ENCODE results near the gene AMBP.
"Not testable (repeated sequence)": the region's sequence is repeated elsewhere in the genome, so short reads cannot be mapped to it uniquely, and the experiment has no call there.

The AMBP gene

GRCh38 chr9:114086009-114086408 is 7.9 kb upstream of the AMBP start:
- Histone ChIP-seq H3K36me3 (ENCODE audit: insufficient read depth, low read length) (no peaks in the 10 kb centered on the region), H3K9me3 (ENCODE audit: low read length) (no peaks in the 10 kb centered on the region), H3K9ac (ENCODE audit: low read length) (no peak overlapping the region), H3K4me1 (ENCODE audit: insufficient read depth, low read length) (peaks cover 5% of the 10 kb centered on the region), H3K4me3 (ENCODE audit: low read depth in 1 of 2, low read length in 2 of 2) (no peak overlapping the region), H3K27ac (ENCODE audit: low read depth, low read length) (no peak overlapping the region), H3K27me3 (ENCODE audit: control insufficient read depth in 1 of 2, insufficient read depth in 2 of 2, low read length in 2 of 2) (no peaks in the 10 kb centered on the region)

GRCh38 chr9:114085387-114085789 is 7.3 kb upstream of the AMBP start:
- no peak overlapping the region for H3K4me3 ChIP-seq (ENCODE audit: low read depth in 1 of 2, low read length in 2 of 2)
- peaks cover 5% of the 10 kb centered on the region for H3K4me1 ChIP-seq (ENCODE audit: insufficient read depth, low read length)
- H3K27me3 ChIP-seq (ENCODE audit: control insufficient read depth in 1 of 2, insufficient read depth in 2 of 2, low read length in 2 of 2), result no peaks in the 10 kb centered on the region
- H3K27ac ChIP-seq (ENCODE audit: low read depth, low read length), result no peak overlapping the region
- H3K9me3 ChIP-seq (ENCODE audit: low read length), result no peaks in the 10 kb centered on the region
- H3K9ac ChIP-seq (ENCODE audit: low read length), result no peak overlapping the region
- no peaks in the 10 kb centered on the region for H3K36me3 ChIP-seq (ENCODE audit: insufficient read depth, low read length)

GRCh38 chr9:114084282-114085073 is 6.4 kb upstream of the AMBP start:
- Histone ChIP-seq H3K4me1 (ENCODE audit: insufficient read depth, low read length) (peaks cover 5% of the 10 kb centered on the region), H3K36me3 (ENCODE audit: insufficient read depth, low read length) (no peaks in the 10 kb centered on the region), H3K4me3 (ENCODE audit: low read depth in 1 of 2, low read length in 2 of 2) (no peak overlapping the region), H3K9ac (ENCODE audit: low read length) (no peak overlapping the region), H3K9me3 (ENCODE audit: low read length) (no peaks in the 10 kb centered on the region), H3K27ac (ENCODE audit: low read depth, low read length) (no peak overlapping the region), H3K27me3 (ENCODE audit: control insufficient read depth in 1 of 2, insufficient read depth in 2 of 2, low read length in 2 of 2) (no peaks in the 10 kb centered on the region)

- Histone ChIP-seq H3K27ac (ENCODE audit: low read depth, low read length) (no peak overlapping the region), H3K9me3 (ENCODE audit: low read length) (no peaks in the 10 kb centered on the region), H3K4me1 (ENCODE audit: insufficient read depth, low read length) (peaks cover 5% of the 10 kb centered on the region), H3K36me3 (ENCODE audit: insufficient read depth, low read length) (no peaks in the 10 kb centered on the region), H3K4me3 (ENCODE audit: low read depth in 1 of 2, low read length in 2 of 2) (no peak overlapping the region), H3K27me3 (ENCODE audit: control insufficient read depth in 1 of 2, insufficient read depth in 2 of 2, low read length in 2 of 2) (no peaks in the 10 kb centered on the region), H3K9ac (ENCODE audit: low read length) (no peak overlapping the region)
Observed at GRCh38 chr9:114083666-114084065, 5.6 kb upstream of the AMBP start.

- not testable (repeated sequence) for H3K9me3 ChIP-seq (ENCODE audit: low read length); H3K27ac ChIP-seq (ENCODE audit: low read depth, low read length); H3K4me1 ChIP-seq (ENCODE audit: insufficient read depth, low read length); H3K9ac ChIP-seq (ENCODE audit: low read length); H3K4me3 ChIP-seq (ENCODE audit: low read depth in 1 of 2, low read length in 2 of 2); H3K27me3 ChIP-seq (ENCODE audit: control insufficient read depth in 1 of 2, insufficient read depth in 2 of 2, low read length in 2 of 2); H3K36me3 ChIP-seq (ENCODE audit: insufficient read depth, low read length)
Observed at GRCh38 chr9:114082763-114083412, 4.8 kb upstream of the AMBP start.

- Histone ChIP-seq H3K4me1 (ENCODE audit: insufficient read depth, low read length) (peaks cover 5% of the 10 kb centered on the region), H3K36me3 (ENCODE audit: insufficient read depth, low read length) (no peaks in the 10 kb centered on the region), H3K9me3 (ENCODE audit: low read length) (no peaks in the 10 kb centered on the region), H3K4me3 (ENCODE audit: low read depth in 1 of 2, low read length in 2 of 2) (no peak overlapping the region), H3K27ac (ENCODE audit: low read depth, low read length) (no peak overlapping the region), H3K27me3 (ENCODE audit: control insufficient read depth in 1 of 2, insufficient read depth in 2 of 2, low read length in 2 of 2) (no peaks in the 10 kb centered on the region), H3K9ac (ENCODE audit: low read length) (no peak overlapping the region)
Observed at GRCh38 chr9:114082017-114082762, 4.1 kb upstream of the AMBP start.

- H3K9me3 ChIP-seq (ENCODE audit: low read length), result no peaks in the 10 kb centered on the region
- H3K9ac ChIP-seq (ENCODE audit: low read length), result no peak overlapping the region
- no peaks in the 10 kb centered on the region for H3K27me3 ChIP-seq (ENCODE audit: control insufficient read depth in 1 of 2, insufficient read depth in 2 of 2, low read length in 2 of 2)
- H3K36me3 ChIP-seq (ENCODE audit: insufficient read depth, low read length), result no peaks in the 10 kb centered on the region
- H3K27ac ChIP-seq (ENCODE audit: low read depth, low read length), result no peak overlapping the region
- H3K4me3 ChIP-seq (ENCODE audit: low read depth in 1 of 2, low read length in 2 of 2), result no peak overlapping the region
- H3K4me1 ChIP-seq (ENCODE audit: insufficient read depth, low read length), result peaks cover 5% of the 10 kb centered on the region
Observed at GRCh38 chr9:114081441-114082016, 3.4 kb upstream of the AMBP start.

GRCh38 chr9:114080773-114081440 is 2.8 kb upstream of the AMBP start:
- Histone ChIP-seq H3K4me1 (ENCODE audit: insufficient read depth, low read length) (peaks cover 5% of the 10 kb centered on the region), H3K4me3 (ENCODE audit: low read depth in 1 of 2, low read length in 2 of 2) (no peak overlapping the region), H3K27me3 (ENCODE audit: control insufficient read depth in 1 of 2, insufficient read depth in 2 of 2, low read length in 2 of 2) (no peaks in the 10 kb centered on the region), H3K36me3 (ENCODE audit: insufficient read depth, low read length) (no peaks in the 10 kb centered on the region), H3K27ac (ENCODE audit: low read depth, low read length) (no peak overlapping the region), H3K9ac (ENCODE audit: low read length) (no peak overlapping the region), H3K9me3 (ENCODE audit: low read length) (no peaks in the 10 kb centered on the region)

GRCh38 chr9:114080195-114080772 is 2.2 kb upstream of the AMBP start:
- Histone ChIP-seq H3K9ac (ENCODE audit: low read length) (no peak overlapping the region), H3K36me3 (ENCODE audit: insufficient read depth, low read length) (no peaks in the 10 kb centered on the region), H3K27ac (ENCODE audit: low read depth, low read length) (no peak overlapping the region), H3K27me3 (ENCODE audit: control insufficient read depth in 1 of 2, insufficient read depth in 2 of 2, low read length in 2 of 2) (no peaks in the 10 kb centered on the region), H3K4me1 (ENCODE audit: insufficient read depth, low read length) (peaks cover 5% of the 10 kb centered on the region), H3K4me3 (ENCODE audit: low read depth in 1 of 2, low read length in 2 of 2) (no peak overlapping the region), H3K9me3 (ENCODE audit: low read length) (no peaks in the 10 kb centered on the region)

GRCh38 chr9:114078781-114079156 is 669 bp upstream of the AMBP start:
- no peak overlapping the region for H3K27ac ChIP-seq (ENCODE audit: low read depth, low read length)
- H3K9ac ChIP-seq (ENCODE audit: low read length), result no peak overlapping the region

More at GRCh38 chr9:114078781-114079156, 669 bp upstream of the AMBP start:
- H3K4me3 ChIP-seq (ENCODE audit: low read depth in 1 of 2, low read length in 2 of 2), result no peak overlapping the region
- no peaks in the 10 kb centered on the region for H3K36me3 ChIP-seq (ENCODE audit: insufficient read depth, low read length)
- no peaks in the 10 kb centered on the region for H3K27me3 ChIP-seq (ENCODE audit: control insufficient read depth in 1 of 2, insufficient read depth in 2 of 2, low read length in 2 of 2)
- no peaks in the 10 kb centered on the region for H3K9me3 ChIP-seq (ENCODE audit: low read length)
- peaks cover 5% of the 10 kb centered on the region for H3K4me1 ChIP-seq (ENCODE audit: insufficient read depth, low read length)
